ENCODE results near the gene USP7.
A peak's percentile ranks its signal among the peaks of the same experiment; 100 is the strongest.

Gene USP7

GRCh38 chr16:8861563-8862308, 102.0 kb downstream of the USP7 start:
- no peak overlapping the region for H3K4me3 ChIP-seq (ENCODE audit: low read length)
- TF ChIP-seq, protein P1, sequence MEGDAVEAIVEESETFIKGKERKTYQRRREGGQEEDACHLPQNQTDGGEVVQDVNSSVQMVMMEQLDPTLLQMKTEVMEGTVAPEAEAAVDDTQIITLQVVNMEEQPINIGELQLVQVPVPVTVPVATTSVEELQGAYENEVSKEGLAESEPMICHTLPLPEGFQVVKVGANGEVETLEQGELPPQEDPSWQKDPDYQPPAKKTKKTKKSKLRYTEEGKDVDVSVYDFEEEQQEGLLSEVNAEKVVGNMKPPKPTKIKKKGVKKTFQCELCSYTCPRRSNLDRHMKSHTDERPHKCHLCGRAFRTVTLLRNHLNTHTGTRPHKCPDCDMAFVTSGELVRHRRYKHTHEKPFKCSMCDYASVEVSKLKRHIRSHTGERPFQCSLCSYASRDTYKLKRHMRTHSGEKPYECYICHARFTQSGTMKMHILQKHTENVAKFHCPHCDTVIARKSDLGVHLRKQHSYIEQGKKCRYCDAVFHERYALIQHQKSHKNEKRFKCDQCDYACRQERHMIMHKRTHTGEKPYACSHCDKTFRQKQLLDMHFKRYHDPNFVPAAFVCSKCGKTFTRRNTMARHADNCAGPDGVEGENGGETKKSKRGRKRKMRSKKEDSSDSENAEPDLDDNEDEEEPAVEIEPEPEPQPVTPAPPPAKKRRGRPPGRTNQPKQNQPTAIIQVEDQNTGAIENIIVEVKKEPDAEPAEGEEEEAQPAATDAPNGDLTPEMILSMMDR (IDR thresholded peaks at IDR 0.05; ENCODE audit: insufficient read depth, low read depth, low read length, missing control alignments): no peak
- DNase-seq (ENCODE audit: low read depth): no peak

- H3K4me3 ChIP-seq (ENCODE audit: low read length): no peak overlapping the region
- peak; percentile 45 for DNase-seq (ENCODE audit: low read depth)
- TF ChIP-seq, protein P1 (IDR thresholded peaks at IDR 0.05; ENCODE audit: insufficient read depth, low read depth, low read length, missing control alignments): no peak
Observed at GRCh38 chr16:8859913-8860881, 103.5 kb downstream of the USP7 start.

- no peak overlapping the region for H3K4me3 ChIP-seq (ENCODE audit: low read length)
- TF ChIP-seq, protein P1 (IDR thresholded peaks at IDR 0.05; ENCODE audit: insufficient read depth, low read depth, low read length, missing control alignments): no peak
- DNase-seq (ENCODE audit: low read depth): no peak
Observed at GRCh38 chr16:8858994-8859912, 104.5 kb downstream of the USP7 start.

- DNase-seq (ENCODE audit: low read depth): no peak
- H3K4me3 ChIP-seq (ENCODE audit: low read length): no peak overlapping the region
- TF ChIP-seq, protein P1 (IDR thresholded peaks at IDR 0.05; ENCODE audit: insufficient read depth, low read depth, low read length, missing control alignments): no peak
Observed at GRCh38 chr16:8855972-8856371, 107.7 kb downstream of the USP7 start.

DNA sequence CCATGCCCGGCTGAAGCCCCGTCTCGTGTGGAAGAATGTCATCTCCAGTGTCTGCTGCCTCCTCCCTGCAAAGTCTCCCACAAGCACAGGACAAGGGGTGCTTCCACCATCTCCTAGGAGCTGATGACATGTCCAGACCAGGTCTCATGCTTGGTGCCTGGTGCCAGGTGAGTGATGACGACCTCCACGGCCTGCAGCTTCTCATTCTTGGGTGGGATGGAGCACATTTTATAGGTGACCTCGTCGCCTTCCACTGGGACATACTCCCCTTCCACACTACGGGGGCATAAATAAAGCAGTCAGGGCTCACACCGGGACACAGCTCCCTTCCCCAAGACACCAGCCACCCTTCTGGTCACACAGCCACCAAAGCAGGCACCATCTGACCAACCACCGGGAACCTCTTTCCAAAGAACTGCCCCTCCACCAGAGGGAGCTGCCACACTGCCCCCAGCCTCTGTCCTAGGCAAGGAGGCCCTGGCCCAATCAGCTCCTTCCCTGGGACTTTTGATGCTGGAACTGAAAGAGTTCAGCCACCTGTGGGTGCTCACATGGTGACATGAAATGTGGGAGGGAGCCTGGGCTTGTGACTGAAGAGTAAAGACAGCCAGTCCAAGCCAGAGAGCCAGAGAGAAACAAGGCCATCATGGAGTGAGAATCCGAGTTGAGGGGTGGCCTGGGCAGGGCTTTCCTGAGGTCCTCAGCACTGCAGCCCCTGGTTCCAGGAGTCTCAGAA, 108.5 kb downstream of the USP7 start:
- TF ChIP-seq, protein P1 (IDR thresholded peaks at IDR 0.05; ENCODE audit: insufficient read depth, low read depth, low read length, missing control alignments): no peak
- DNase-seq (ENCODE audit: low read depth): no peak
- no peak overlapping the region for H3K4me3 ChIP-seq (ENCODE audit: low read length)
